Hepatocyte (in vitro differentiated cells): ENCODE data around the gene PRSS27. TPM values are rescaled to one million over a fixed set of nuclear protein-coding genes. Genes with fewer than 3 reads are reported as not detected.

Experiments used
- DNase-seq: peaks from one replicate; pipeline ENCODE4 v3.0.0-alpha.2; 2016; ENCODE audit warnings: low spot score
- H2AFZ ChIP-seq: fragments of 200-600 bp; sonication (generic); 2 replicates; pipeline ENCODE4 v1.6.0; 2016; ENCODE audit warnings: antibody characterized with exemption, mild to moderate bottlenecking
- H3K27ac ChIP-seq: fragments of 200-600 bp; sonication (generic); 2 replicates; pipeline ENCODE4 v1.5.1; 2016; ENCODE audit warnings: mild to moderate bottlenecking
- H3K27me3 ChIP-seq: fragments of 200-600 bp; sonication (generic); 2 replicates; pipeline ENCODE4 v1.6.1; 2016
- H3K36me3 ChIP-seq: fragments of 200-600 bp; sonication (generic); replicated peaks from 2 replicates; pipeline ENCODE4 v1.5.1; 2016; ENCODE audit warnings: low read depth; ENCODE audit not compliant: insufficient read depth
- H3K4me1 ChIP-seq: fragments of 200-600 bp; sonication (generic); 2 replicates; pipeline ENCODE4 v1.5.1; 2016; ENCODE audit warnings: mild to moderate bottlenecking, moderate library complexity; ENCODE audit not compliant: insufficient read depth
- H3K4me2 ChIP-seq: fragments of 200-600 bp; sonication (generic); 2 replicates; pipeline ENCODE4 v1.6.0; 2016
- H3K4me3 ChIP-seq: fragments of 200-600 bp; sonication (generic); 2 replicates; pipeline ENCODE4 v1.5.1; 2016; ENCODE audit warnings: mild to moderate bottlenecking
- H3K79me2 ChIP-seq: fragments of 200-600 bp; sonication (generic); 2 replicates; pipeline ENCODE4 v1.6.0; 2017; ENCODE audit warnings: mild to moderate bottlenecking
- H3K9me2 ChIP-seq: fragments of 200-600 bp; sonication (generic); replicated peaks from 2 replicates; pipeline ENCODE4 v1.6.0; 2017; ENCODE audit warnings: mild to moderate bottlenecking; ENCODE audit not compliant: insufficient read depth
- H3K9me3 ChIP-seq: fragments of 200-600 bp; sonication (generic); 2 replicates; pipeline ENCODE4 v1.5.1; 2016; ENCODE audit warnings: low read depth, mild to moderate bottlenecking
- H4K20me1 ChIP-seq: fragments of 200-600 bp; sonication (generic); 2 replicates; pipeline ENCODE4 v1.6.0; 2016; ENCODE audit warnings: mild to moderate bottlenecking; ENCODE audit not compliant: insufficient read depth, poor library complexity, severe bottlenecking
- EZH2 ChIP-seq: fragments of 200-600 bp; sonication (generic); IDR thresholded peaks from 2 replicates; pipeline ENCODE4 v1.6.1; 2016; ENCODE audit warnings: antibody characterized with exemption, mild to moderate bottlenecking, borderline replicate concordance
- EZH2phosphoT487 ChIP-seq: fragments of 200-600 bp; sonication (generic); IDR thresholded peaks from one replicate; pipeline ENCODE4 v1.6.1; 2018; ENCODE audit warnings: antibody characterized with exemption, mild to moderate bottlenecking, low read depth, moderate library complexity; ENCODE audit not compliant: unreplicated experiment, severe bottlenecking
- WGBS: methylation state at CpG from one replicate; pipeline ENCODE4 v1.1.6; 2016; ENCODE audit warnings: low lambda C conversion rate; ENCODE audit errors: missing lambda C conversion rate; 5-methylcytosine and 5-hydroxymethylcytosine counted together
- polyA plus RNA-seq: library from polyadenylated mRNA; unstranded; fragments of >200 nt; fragmentation: Nextera tagmentation; extraction: Ambion mirVana; gene quantifications from 2 replicates; pipeline ENCODE4 v1.2.1, GENCODE V29; 2016
- total RNA-seq: library from RNA; depleted of rRNA; stranded (reverse); fragments of >200 nt; gene quantifications from 2 replicates; pipeline ENCODE4 v1.2.3, GENCODE V29; 2014
- TF ChIP-seq, protein P1 (sequence below): fragments of 200-600 bp; sonication (generic); IDR thresholded peaks from 2 replicates; pipeline ENCODE4 v1.5.1; 2016; ENCODE audit warnings: antibody characterized with exemption, mild to moderate bottlenecking; ENCODE audit not compliant: poor library complexity

The PRSS27 gene
- total and polyA plus RNA-seq, 2 experiments from 2014 or later = 1.4 TPM

DNA sequence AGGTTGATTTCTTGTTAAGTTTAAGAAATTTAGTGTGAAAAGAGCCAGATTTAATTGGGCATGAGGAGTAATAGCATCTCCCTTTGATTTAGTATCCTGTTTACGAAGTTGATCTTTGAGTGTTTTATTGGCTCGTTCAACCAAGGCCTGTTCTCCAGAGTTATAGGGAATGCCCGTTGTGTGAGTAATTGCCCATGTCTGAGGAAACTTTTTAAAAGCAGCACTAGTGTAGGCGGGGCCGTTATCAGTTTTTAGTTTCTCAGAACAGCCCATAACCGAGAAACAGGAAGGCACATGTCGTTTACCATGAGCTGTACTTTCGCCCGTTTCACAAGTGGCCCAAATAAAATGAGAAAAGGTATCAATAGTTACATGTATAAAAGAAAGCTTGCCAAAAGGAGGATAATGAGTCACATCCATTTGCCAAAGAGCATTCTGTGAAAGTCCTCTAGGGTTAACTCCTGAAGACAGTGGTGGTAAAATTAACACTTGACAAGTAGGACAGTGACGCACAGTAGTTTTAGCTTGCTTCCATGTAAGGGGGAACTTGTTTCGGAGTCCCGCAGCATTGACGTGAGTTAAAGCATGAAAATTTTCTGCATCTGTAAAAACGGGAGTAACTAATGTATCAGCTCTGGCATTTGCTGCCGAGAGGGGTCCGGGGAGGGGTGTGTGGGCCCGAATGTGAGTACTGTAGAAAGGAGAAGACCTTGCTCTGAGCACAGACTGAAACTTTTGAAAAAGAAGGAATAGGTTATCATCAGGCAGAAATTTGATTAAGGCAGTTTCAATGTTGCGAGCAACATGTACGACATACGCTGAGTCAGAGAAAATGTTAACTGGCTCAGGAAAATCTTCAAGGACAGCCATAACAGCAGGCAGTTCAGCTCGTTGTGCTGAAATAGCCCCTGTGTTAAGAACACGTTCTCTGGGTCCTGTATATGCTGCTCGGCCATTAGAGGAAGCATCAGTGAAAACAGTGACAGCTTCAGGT lies 56.2 kb downstream of the PRSS27 start:
- peaks cover 5% of the 10 kb centered on the region for H3K4me1 ChIP-seq
- H3K27me3 ChIP-seq = no peaks in the 10 kb centered on the region
- peak overlapping the region; percentile 7 for H3K4me2 ChIP-seq
- TF ChIP-seq, protein P1, sequence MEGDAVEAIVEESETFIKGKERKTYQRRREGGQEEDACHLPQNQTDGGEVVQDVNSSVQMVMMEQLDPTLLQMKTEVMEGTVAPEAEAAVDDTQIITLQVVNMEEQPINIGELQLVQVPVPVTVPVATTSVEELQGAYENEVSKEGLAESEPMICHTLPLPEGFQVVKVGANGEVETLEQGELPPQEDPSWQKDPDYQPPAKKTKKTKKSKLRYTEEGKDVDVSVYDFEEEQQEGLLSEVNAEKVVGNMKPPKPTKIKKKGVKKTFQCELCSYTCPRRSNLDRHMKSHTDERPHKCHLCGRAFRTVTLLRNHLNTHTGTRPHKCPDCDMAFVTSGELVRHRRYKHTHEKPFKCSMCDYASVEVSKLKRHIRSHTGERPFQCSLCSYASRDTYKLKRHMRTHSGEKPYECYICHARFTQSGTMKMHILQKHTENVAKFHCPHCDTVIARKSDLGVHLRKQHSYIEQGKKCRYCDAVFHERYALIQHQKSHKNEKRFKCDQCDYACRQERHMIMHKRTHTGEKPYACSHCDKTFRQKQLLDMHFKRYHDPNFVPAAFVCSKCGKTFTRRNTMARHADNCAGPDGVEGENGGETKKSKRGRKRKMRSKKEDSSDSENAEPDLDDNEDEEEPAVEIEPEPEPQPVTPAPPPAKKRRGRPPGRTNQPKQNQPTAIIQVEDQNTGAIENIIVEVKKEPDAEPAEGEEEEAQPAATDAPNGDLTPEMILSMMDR = no peak
- TF ChIP-seq EZH2 (no peak), EZH2phosphoT487 (no peak)
- H3K4me3 ChIP-seq = no peak overlapping the region
- no peaks in the 10 kb centered on the region for H3K9me3 ChIP-seq
- peak; percentile 42 for DNase-seq
- 50% methylated on average over 23 of the region's 23 CpGs for WGBS
- no peak overlapping the region for H2AFZ ChIP-seq
- no peaks in the 10 kb centered on the region for H3K9me2 ChIP-seq
- H3K79me2 ChIP-seq = no peaks in the 10 kb centered on the region
- peak overlapping the region; percentile 7 for H3K27ac ChIP-seq
- H3K36me3 ChIP-seq = no peaks in the 10 kb centered on the region
- no peaks in the 10 kb centered on the region for H4K20me1 ChIP-seq

Other genes with a start within 250 kb of the PRSS27 start
- gene NTN3, start 248.9 kb downstream of the PRSS27 start, total RNA-seq = 4.5 and 4.8 TPM in 2 replicates
- gene NTN3, start 248.9 kb downstream of the PRSS27 start, polyA plus RNA-seq = 1.1 and 2.4 TPM in 2 replicates
- 10.4 and 13.6 TPM in 2 replicates for gene TBC1D24, start 245.1 kb downstream of the PRSS27 start, total RNA-seq
- gene TBC1D24, start 245.1 kb downstream of the PRSS27 start, polyA plus RNA-seq = 8.3 and 10.9 TPM in 2 replicates
- gene ATP6V0C, start 206.3 kb downstream of the PRSS27 start, total RNA-seq = 81.4 and 89.8 TPM in 2 replicates
- 375 and 385 TPM in 2 replicates for gene ATP6V0C, start 206.3 kb downstream of the PRSS27 start, polyA plus RNA-seq
- 43.6 and 50.3 TPM in 2 replicates for gene AMDHD2, start 199.9 kb downstream of the PRSS27 start, total RNA-seq
- gene AMDHD2, start 199.9 kb downstream of the PRSS27 start, polyA plus RNA-seq = 70.8 and 77.0 TPM in 2 replicates
- gene CEMP1, start 188.8 kb downstream of the PRSS27 start, total RNA-seq = not detected in 2 replicates
- gene CEMP1, start 188.8 kb downstream of the PRSS27 start, polyA plus RNA-seq = 11.1 and 21.6 TPM in 2 replicates
- gene PDPK1, start 182.2 kb downstream of the PRSS27 start, total RNA-seq = 29.8 and 34.5 TPM in 2 replicates
- 23.6 and 27.1 TPM in 2 replicates for gene PDPK1, start 182.2 kb downstream of the PRSS27 start, polyA plus RNA-seq
- 22.7 and 31.5 TPM in 2 replicates for gene KCTD5, start 37.7 kb downstream of the PRSS27 start, total RNA-seq
- 24.5 and 32.2 TPM in 2 replicates for gene KCTD5, start 37.7 kb downstream of the PRSS27 start, polyA plus RNA-seq
- gene SRRM2, start 32.4 kb upstream of the PRSS27 start, total RNA-seq = 82.9 and 142 TPM in 2 replicates
- 403 and 666 TPM in 2 replicates for gene SRRM2, start 32.4 kb upstream of the PRSS27 start, polyA plus RNA-seq
- 255 and 540 TPM in 2 replicates for gene ELOB, start 57.1 kb upstream of the PRSS27 start, total RNA-seq
- 627 and 642 TPM in 2 replicates for gene ELOB, start 57.1 kb upstream of the PRSS27 start, polyA plus RNA-seq
- gene PRSS33, start 67.3 kb upstream of the PRSS27 start, total RNA-seq = 0.20 TPM in 1 of 2 replicates, not detected in the other
- gene PRSS33, start 67.3 kb upstream of the PRSS27 start, polyA plus RNA-seq = not detected in 2 replicates
- not detected in 2 replicates for gene PRSS41, start 78.2 kb upstream of the PRSS27 start, total RNA-seq
- not detected in 2 replicates for gene PRSS41, start 78.2 kb upstream of the PRSS27 start, polyA plus RNA-seq
- gene PRSS21, start 97.0 kb upstream of the PRSS27 start, total RNA-seq = not detected in 2 replicates
- not detected in 2 replicates for gene PRSS21, start 97.0 kb upstream of the PRSS27 start, polyA plus RNA-seq
- 4.3 and 5.4 TPM in 2 replicates for gene ZG16B, start 110.1 kb upstream of the PRSS27 start, total RNA-seq
- 4.9 and 7.9 TPM in 2 replicates for gene ZG16B, start 110.1 kb upstream of the PRSS27 start, polyA plus RNA-seq
- 50.0 and 60.2 TPM in 2 replicates for gene PRSS22, start 137.9 kb upstream of the PRSS27 start, total RNA-seq
- 66.3 and 100 TPM in 2 replicates for gene PRSS22, start 137.9 kb upstream of the PRSS27 start, polyA plus RNA-seq
- 31.6 and 45.1 TPM in 2 replicates for gene FLYWCH2, start 163.0 kb upstream of the PRSS27 start, total RNA-seq
- 33.1 and 40.0 TPM in 2 replicates for gene FLYWCH2, start 163.0 kb upstream of the PRSS27 start, polyA plus RNA-seq
- gene FLYWCH1, start 191.7 kb upstream of the PRSS27 start, total RNA-seq = 11.7 and 14.6 TPM in 2 replicates
- gene FLYWCH1, start 191.7 kb upstream of the PRSS27 start, polyA plus RNA-seq = 16.9 and 17.1 TPM in 2 replicates
- 0.52 and 3.6 TPM in 2 replicates for gene KREMEN2, start 244.1 kb upstream of the PRSS27 start, total RNA-seq
- 4.9 and 5.8 TPM in 2 replicates for gene KREMEN2, start 244.1 kb upstream of the PRSS27 start, polyA plus RNA-seq
- 2.8 and 4.5 TPM in 2 replicates for gene PAQR4, start 249.1 kb upstream of the PRSS27 start, total RNA-seq
- 3.7 and 8.3 TPM in 2 replicates for gene PAQR4, start 249.1 kb upstream of the PRSS27 start, polyA plus RNA-seq